ENCODE results near the gene CAVIN4.

- no peak for TF ChIP-seq CTCF (IDR thresholded peaks at IDR 0.05; ENCODE audit: low read depth, low read length, poor library complexity, severe bottlenecking)
- no peak for TF ChIP-seq EZH2phosphoT487 (IDR thresholded peaks at IDR 0.05; ENCODE audit: borderline replicate concordance, low read length)
Observed at GRCh38 chr9:100583014-100583802, 5.3 kb downstream of the CAVIN4 start.

Measured in DOHH2 (cell line).